AG09309 (cell line): Measurements from ENCODE around the gene PANK1.

Experiments
- DNase-seq: peaks from one replicate; pipeline ENCODE4 v3.0.0-alpha.2; 2010; ENCODE audit warnings: low read depth
- H3K4me3 ChIP-seq: 2 replicates; pipeline ENCODE4 v1.5.1; 2011; ENCODE audit warnings: mild to moderate bottlenecking, low read depth, low read length, moderate library complexity; ENCODE audit not compliant: control insufficient read depth
- TF ChIP-seq, protein P1 (sequence below): IDR thresholded peaks from 2 replicates; pipeline ENCODE4 v1.5.1; 2011; ENCODE audit warnings: mild to moderate bottlenecking, low read depth, low read length, inconsistent platforms; ENCODE audit not compliant: insufficient read depth, control insufficient read depth; ENCODE audit errors: missing control alignments

PANK1 gene

DNA sequence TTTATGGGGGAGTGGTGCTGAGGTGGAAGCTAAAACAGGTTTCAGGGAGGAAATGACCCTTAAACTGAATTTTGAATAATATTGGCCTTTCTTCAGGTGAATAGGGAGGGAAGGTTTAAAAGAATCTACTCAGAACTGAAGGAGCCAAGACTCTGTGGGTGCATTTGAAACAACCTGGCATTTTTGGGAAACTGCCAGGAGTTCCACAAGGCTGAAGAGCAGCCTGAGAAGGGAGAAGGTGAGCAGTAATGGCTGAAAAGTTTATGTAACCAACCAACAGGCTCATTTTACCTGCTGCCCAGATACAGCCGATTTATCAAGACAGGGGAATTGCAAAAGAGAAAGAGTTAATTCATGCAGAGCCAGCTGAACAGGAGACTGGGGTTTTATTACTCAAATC is 4.0 kb upstream of the PANK1 start:
- no peak for DNase-seq
- no peak overlapping the region for H3K4me3 ChIP-seq
- TF ChIP-seq, protein P1, sequence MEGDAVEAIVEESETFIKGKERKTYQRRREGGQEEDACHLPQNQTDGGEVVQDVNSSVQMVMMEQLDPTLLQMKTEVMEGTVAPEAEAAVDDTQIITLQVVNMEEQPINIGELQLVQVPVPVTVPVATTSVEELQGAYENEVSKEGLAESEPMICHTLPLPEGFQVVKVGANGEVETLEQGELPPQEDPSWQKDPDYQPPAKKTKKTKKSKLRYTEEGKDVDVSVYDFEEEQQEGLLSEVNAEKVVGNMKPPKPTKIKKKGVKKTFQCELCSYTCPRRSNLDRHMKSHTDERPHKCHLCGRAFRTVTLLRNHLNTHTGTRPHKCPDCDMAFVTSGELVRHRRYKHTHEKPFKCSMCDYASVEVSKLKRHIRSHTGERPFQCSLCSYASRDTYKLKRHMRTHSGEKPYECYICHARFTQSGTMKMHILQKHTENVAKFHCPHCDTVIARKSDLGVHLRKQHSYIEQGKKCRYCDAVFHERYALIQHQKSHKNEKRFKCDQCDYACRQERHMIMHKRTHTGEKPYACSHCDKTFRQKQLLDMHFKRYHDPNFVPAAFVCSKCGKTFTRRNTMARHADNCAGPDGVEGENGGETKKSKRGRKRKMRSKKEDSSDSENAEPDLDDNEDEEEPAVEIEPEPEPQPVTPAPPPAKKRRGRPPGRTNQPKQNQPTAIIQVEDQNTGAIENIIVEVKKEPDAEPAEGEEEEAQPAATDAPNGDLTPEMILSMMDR = no peak

DNA sequence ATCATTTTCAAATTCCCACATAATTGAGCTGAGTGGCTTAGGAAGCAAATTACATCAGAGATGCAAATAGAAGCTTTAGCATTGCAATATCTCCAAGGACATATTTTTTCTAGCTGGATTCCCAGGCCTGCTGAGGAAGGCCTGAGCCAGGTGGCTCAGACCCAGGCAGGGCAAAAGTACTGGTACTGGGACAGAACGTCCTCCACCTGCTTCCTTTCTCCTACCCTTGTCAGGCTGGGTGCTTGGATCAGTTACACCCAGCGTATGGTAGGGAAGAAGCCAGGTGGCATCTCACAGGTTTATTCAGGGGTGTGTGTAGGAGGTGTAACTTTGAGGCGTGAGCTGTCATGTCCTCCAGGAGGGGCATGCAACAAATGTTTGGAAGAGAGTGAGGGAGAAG is 3.0 kb upstream of the PANK1 start:
- H3K4me3 ChIP-seq = no peak overlapping the region
- no peak for DNase-seq
- TF ChIP-seq, protein P1 = no peak

DNA sequence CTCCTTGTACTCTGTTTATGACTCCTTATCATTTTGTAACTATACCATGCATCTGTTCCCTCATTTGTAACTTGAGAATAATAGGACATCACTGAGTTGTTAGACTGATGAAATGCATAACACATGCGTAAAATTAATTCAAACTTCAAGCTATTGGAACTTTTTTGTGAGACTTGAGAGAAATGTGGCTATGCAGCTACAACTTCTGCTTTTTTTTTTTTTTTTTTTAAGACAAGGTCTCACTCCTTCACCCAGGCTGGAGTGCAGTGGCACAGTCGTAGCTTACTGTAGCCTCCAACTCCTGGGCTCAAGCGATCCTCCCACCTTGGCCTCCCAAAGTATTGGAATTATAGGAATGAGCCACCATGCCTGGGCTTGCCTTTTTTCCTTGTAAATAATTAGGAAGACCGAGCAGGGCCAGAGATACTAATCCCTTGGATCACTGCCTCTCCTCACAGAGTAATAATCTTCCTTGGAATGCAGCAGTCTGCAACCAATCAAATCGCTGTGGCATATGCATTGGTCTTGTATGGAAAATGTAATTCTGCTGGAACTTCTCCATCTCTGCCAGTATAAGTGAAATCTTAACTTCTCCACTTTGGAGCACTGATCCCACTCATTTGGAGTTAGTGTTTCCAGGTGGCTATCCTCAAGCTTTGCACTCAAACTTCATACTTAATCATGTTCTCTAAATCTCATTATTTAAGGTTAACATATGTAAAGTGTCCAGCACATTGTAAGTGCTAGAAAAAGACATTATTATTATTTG is 2.0 kb upstream of the PANK1 start:
- TF ChIP-seq, protein P1 = no peak
- no peak overlapping the region for H3K4me3 ChIP-seq
- no peak for DNase-seq

DNA sequence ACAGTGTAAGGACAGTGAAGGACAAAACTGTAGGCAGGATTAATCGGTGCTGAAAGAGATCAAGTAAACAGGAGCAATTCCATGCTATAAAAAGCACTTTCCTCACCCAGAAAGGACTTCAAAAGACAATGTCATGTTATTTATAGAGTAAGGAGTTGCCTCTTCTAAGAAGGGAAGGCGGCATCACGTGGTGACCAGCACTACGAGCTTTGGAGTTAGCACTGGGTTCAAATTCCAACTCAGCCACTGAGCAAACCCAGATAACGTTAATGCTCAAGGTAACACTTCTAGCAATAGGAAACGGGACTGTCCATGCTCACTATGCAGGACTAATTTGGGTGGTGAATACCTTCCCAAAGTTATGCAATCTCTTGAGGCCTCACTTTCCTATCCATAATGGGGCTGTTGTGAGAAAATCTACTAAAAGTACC is 715 bp upstream of the PANK1 start:
- H3K4me3 ChIP-seq = peak overlapping the region; percentile 62

DNA sequence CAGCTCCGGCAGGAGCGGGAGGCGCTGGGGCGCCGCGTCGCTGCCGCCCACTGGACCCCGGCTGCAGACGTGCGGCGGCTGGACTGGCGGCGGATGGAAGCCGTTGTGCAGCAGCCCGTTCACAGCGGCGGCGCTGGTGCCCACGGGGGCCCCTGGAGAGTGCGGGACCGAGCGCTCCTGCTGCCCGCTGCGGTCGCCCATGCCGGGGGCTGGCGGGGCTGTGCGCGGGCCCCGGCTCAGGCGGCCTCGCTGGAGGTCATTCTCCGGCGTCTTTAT is 413 bp downstream of the PANK1 start:
- no peak for DNase-seq
- TF ChIP-seq, protein P1 = no peak
- peak overlapping the region; percentile 62 for H3K4me3 ChIP-seq

More for the DNA sequence above, 715 bp upstream of the PANK1 start:
- no peak for DNase-seq
- TF ChIP-seq, protein P1 = no peak

DNA sequence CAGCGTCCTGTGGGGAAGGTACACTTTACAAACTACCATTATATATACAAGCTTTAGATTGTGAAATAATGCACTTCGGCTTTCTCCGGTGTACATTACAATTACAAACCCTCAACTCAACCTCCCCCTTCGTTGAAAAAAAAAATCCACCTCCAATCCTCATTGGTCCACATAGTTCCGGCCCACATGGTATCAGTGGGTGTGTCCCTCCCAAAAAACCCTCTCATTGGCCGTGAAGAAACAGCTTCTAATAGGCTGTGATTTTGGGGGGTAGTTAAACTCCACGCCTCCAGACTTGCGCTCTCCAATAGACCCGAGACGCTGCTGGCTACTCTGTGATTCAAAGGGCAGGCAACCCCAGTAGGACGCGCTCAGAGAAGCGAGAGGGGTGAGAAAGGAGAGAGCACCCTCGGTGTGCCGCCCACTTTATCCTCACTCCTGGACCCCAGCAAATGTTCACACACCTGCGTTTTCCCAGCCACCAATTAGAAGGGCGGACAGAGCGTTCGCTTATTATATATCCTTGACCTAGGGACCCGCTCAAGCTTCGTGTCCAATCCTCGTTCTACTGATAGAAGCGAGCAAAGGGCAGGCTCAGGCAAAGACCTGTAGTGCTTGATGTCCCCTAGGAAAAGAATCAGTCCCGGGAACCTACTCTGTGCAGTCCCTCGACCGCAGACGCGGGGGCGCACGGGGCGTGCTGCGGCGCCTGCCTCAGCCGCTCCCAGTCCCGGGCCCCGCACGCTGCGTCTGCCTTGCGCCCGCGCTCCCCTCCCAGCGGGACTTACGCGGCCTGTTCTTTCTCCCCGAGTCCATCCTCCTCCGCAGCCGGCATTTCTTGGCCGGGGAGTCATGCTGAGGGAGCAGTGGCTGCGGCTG is 991 bp downstream of the PANK1 start:
- TF ChIP-seq, protein P1 = no peak
- H3K4me3 ChIP-seq = peak overlapping the region; percentile 62
- DNase-seq = peak; percentile 78
